GM12873 (cell line): ENCODE results near the gene CELF5.

Experiments
- CTCF ChIP-seq: IDR thresholded peaks from 2 replicates; pipeline ENCODE4 v1.5.1; 2012; ENCODE audit warnings: low read depth, mild to moderate bottlenecking, moderate library complexity, low read length, control low read depth; ENCODE audit not compliant: insufficient read depth; ENCODE audit errors: missing control alignments

CELF5 gene

GRCh38 chr19:3188627-3189596 is 35.5 kb upstream of the CELF5 start:
- TF ChIP-seq CTCF: no peak

- no peak for TF ChIP-seq CTCF
Observed at GRCh38 chr19:3189702-3190469, 34.6 kb upstream of the CELF5 start.

DNA sequence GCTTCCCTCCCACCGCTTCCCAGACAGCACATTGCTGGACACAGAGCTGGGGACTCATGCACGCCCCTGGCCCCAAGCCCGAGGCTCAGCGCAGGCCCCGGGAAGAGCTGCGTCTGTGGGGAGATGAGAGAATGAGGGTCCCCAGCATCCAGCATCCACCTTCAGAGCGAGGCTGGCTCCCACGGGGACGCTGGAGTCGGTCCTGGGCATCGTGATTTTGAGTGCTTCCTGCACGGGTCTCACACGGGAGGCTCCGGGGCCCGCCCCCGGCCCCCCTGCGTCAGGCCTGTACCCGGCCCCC is 34.0 kb upstream of the CELF5 start:
- no peak for TF ChIP-seq CTCF

- TF ChIP-seq CTCF: no peak
Observed at GRCh38 chr19:3190921-3191805, 33.3 kb upstream of the CELF5 start.

- no peak for TF ChIP-seq CTCF
Observed at GRCh38 chr19:3192228-3192635, 32.2 kb upstream of the CELF5 start.

- no peak for TF ChIP-seq CTCF
Observed at GRCh38 chr19:3192684-3193083, 31.8 kb upstream of the CELF5 start.
